Natural killer cell treated with Interleukin-12 subunit alpha and Interleukin-12 subunit beta and Interleukin-15 and Interleukin-18, amount 100 ng/mL, for 72 hours (primary cell): ENCODE results near the gene ANKMY1. TPM values are rescaled to one million over a fixed set of nuclear protein-coding genes. Genes with fewer than 3 reads are reported as not detected.

Source experiments
- ATAC-seq, 2 donors: fragments of 150-1000 bp; cut with Tn5 transposase in 1 of 2; sonication (Bioruptor Pico), chemical (Tn5 transposase) in 1 of 2; 2 replicates each; pipeline ENCODE4 v1.10.0; 2021
- DNase-seq: peaks from one replicate; pipeline ENCODE4 v3.0.0; 2022; ENCODE audit warnings: low spot score
- H3K27ac Mint-ChIP-seq, 2 donors: 1 replicate in 1 of 2; 2 replicates in 1 of 2; pipeline ENCODE4 v1.8.0; 2022; ENCODE audit warnings: mixed read lengths in 2 of 2, mild to moderate bottlenecking in 1 of 2, moderate library complexity in 1 of 2
- H3K27me3 Mint-ChIP-seq, 2 donors: 1 replicate in 1 of 2; 2 replicates in 1 of 2; pipeline ENCODE4 v1.8.0; 2022; ENCODE audit warnings: mixed read lengths in 2 of 2
- H3K36me3 Mint-ChIP-seq: one replicate; pipeline ENCODE4 v1.8.0; 2022; ENCODE audit warnings: mixed read lengths
- H3K4me1 Mint-ChIP-seq, 2 donors: 1 replicate in 1 of 2; 2 replicates in 1 of 2; pipeline ENCODE4 v1.8.0; 2022; ENCODE audit warnings: low read depth in 2 of 2, mixed read lengths in 2 of 2, mild to moderate bottlenecking in 1 of 2
- H3K4me3 Mint-ChIP-seq: one replicate; pipeline ENCODE4 v1.8.0; 2022; ENCODE audit warnings: mixed read lengths
- H3K9me3 Mint-ChIP-seq: 2 replicates; pipeline ENCODE4 v1.8.0; 2022; ENCODE audit warnings: mixed read lengths
- total RNA-seq, 2 donors: library from RNA; stranded (reverse); gene quantifications; one replicate each; pipeline ENCODE4 v1.2.3, GENCODE V29; 2022

ANKMY1 gene
- total RNA-seq, 2 donors from 2014 or later, result 13.0 to 40.9 TPM

- H3K4me3 Mint-ChIP-seq, result no peak overlapping the region
- peaks cover 45 to 50% of the 10 kb centered on the region in 2 donors for H3K4me1 Mint-ChIP-seq
- H3K36me3 Mint-ChIP-seq, result no peaks in the 10 kb centered on the region
- H3K27ac Mint-ChIP-seq, result no peak overlapping the region
- no peak for ATAC-seq
- H3K9me3 Mint-ChIP-seq, result no peaks in the 10 kb centered on the region
- no peaks in the 10 kb centered on the region for H3K27me3 Mint-ChIP-seq
- no peak for DNase-seq
Measured at GRCh38 chr2:240581811-240582210, 24.0 kb upstream of the ANKMY1 start.

GRCh38 chr2:240579771-240580614 lies 22.2 kb upstream of the ANKMY1 start:
- H3K36me3 Mint-ChIP-seq, result no peaks in the 10 kb centered on the region
- H3K4me3 Mint-ChIP-seq, result peak overlapping the region; percentile 31
- no peaks in the 10 kb centered on the region for H3K9me3 Mint-ChIP-seq
- H3K27ac Mint-ChIP-seq, result peak overlapping the region; percentile 56 to 75
- DNase-seq (no peak), ATAC-seq (peak; percentile 61 to 63)
- peaks cover 39 to 43% of the 10 kb centered on the region in 2 donors for H3K4me1 Mint-ChIP-seq
- no peaks in the 10 kb centered on the region for H3K27me3 Mint-ChIP-seq

- peak overlapping the region; percentile 56 to 75 for H3K27ac Mint-ChIP-seq
- H3K4me1 Mint-ChIP-seq, result peaks cover 32 to 35% of the 10 kb centered on the region in 2 donors
- no peaks in the 10 kb centered on the region for H3K9me3 Mint-ChIP-seq
- H3K36me3 Mint-ChIP-seq, result no peaks in the 10 kb centered on the region
- no peaks in the 10 kb centered on the region for H3K27me3 Mint-ChIP-seq
- ATAC-seq (peak; percentile 12 to 25), DNase-seq (no peak)
- peak overlapping the region; percentile 31 for H3K4me3 Mint-ChIP-seq
Measured at GRCh38 chr2:240579071-240579762, 21.4 kb upstream of the ANKMY1 start.

GRCh38 chr2:240578488-240578887 lies 20.7 kb upstream of the ANKMY1 start:
- DNase-seq (no peak), ATAC-seq (no peak)
- Mint-ChIP-seq H3K36me3 (no peaks in the 10 kb centered on the region), H3K4me3 (no peak overlapping the region), H3K4me1 (peaks cover 31 to 35% of the 10 kb centered on the region in 2 donors), H3K9me3 (no peaks in the 10 kb centered on the region), H3K27me3 (no peaks in the 10 kb centered on the region), H3K27ac (peak overlapping the region; percentile 23 to 75)

DNA sequence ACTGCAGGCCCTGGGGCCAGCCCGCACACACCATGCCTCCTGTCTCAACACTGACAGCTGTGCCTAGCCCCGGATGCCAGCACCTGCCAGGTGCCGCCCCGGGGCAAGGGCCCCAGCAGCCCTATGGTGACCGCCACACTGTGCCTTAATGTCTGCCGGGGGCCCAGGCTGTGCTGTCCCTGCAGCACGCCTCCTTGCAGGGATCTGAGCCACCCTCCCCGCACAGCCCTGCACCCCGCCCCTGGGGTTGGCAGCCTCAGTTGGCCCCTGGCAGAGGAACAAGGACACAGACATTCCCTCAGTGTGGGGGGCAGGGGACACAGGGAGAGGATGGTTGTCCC lies 20.3 kb upstream of the ANKMY1 start:
- Mint-ChIP-seq H3K27me3 (no peaks in the 10 kb centered on the region), H3K36me3 (no peaks in the 10 kb centered on the region), H3K4me1 (peaks cover 31 to 33% of the 10 kb centered on the region in 2 donors), H3K9me3 (no peaks in the 10 kb centered on the region), H3K27ac (no peak overlapping the region), H3K4me3 (no peak overlapping the region)
- ATAC-seq (no peak), DNase-seq (no peak)

GRCh38 chr2:240577281-240578109 lies 19.7 kb upstream of the ANKMY1 start:
- Mint-ChIP-seq H3K27ac (no peak overlapping the region), H3K27me3 (no peaks in the 10 kb centered on the region), H3K9me3 (no peaks in the 10 kb centered on the region), H3K36me3 (no peaks in the 10 kb centered on the region), H3K4me1 (peaks cover 28 to 29% of the 10 kb centered on the region in 2 donors), H3K4me3 (no peak overlapping the region)
- no peak for ATAC-seq
- no peak for DNase-seq

GRCh38 chr2:240576436-240577205 lies 18.8 kb upstream of the ANKMY1 start:
- Mint-ChIP-seq H3K9me3 (no peaks in the 10 kb centered on the region), H3K27ac (no peak overlapping the region), H3K27me3 (no peaks in the 10 kb centered on the region), H3K4me1 (peaks cover 25 to 30% of the 10 kb centered on the region in 2 donors), H3K4me3 (no peak overlapping the region), H3K36me3 (no peaks in the 10 kb centered on the region)
- no peak for ATAC-seq
- DNase-seq, result no peak

GRCh38 chr2:240576036-240576435 lies 18.2 kb upstream of the ANKMY1 start:
- ATAC-seq, result no peak
- no peaks in the 10 kb centered on the region for H3K36me3 Mint-ChIP-seq
- peaks cover 30 to 34% of the 10 kb centered on the region in 2 donors for H3K4me1 Mint-ChIP-seq

DNA sequence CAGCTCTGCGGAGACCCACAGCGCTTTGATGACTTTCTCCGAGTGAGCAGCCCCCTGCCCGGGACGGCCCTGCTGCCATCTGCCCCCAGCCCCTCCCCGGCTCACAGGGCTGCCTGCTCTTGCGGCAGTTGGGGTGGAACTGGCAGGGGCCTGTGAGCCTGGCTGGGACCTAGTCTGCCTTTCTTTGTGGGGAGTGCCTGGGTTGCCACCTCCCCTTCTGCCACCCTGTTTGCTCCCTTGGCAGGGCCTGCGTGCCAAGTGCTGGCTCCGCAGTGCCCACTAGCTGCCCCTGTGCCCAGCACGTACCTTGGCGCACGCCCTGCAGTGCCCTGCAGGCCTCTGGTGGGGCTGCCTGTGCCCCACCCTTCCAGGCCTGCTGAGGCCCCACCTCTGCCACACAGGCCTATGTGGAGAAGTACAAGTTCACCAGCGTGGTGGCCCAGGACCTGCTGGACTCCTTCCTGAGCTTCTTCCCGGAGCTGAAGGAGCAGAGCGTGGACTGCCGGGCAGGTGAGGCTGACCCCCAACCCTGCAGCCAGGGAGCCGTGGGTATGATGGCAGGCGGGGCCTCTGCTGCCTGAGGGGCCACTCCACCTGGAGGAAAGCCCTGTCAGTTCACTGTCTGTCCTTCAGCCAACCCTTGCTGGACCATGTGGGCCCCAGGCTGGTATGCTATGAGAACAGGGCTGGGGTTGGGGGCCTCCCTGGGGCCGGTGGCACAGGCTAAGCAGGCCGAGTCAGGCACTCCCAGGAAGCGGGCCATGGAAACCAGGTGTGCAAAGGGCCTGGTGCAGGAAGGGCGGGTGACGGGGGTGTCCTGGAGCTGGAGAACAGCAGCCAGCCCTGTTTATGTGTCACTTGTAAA lies 17.5 kb upstream of the ANKMY1 start:
- no peak for ATAC-seq

More at GRCh38 chr2:240576036-240576435, 18.2 kb upstream of the ANKMY1 start:
- no peak overlapping the region for H3K27ac Mint-ChIP-seq
- H3K4me3 Mint-ChIP-seq, result no peak overlapping the region
- no peaks in the 10 kb centered on the region for H3K27me3 Mint-ChIP-seq
- H3K9me3 Mint-ChIP-seq, result no peaks in the 10 kb centered on the region
- no peak for DNase-seq

GRCh38 chr2:240574386-240575100 lies 16.8 kb upstream of the ANKMY1 start:
- H3K9me3 Mint-ChIP-seq, result no peaks in the 10 kb centered on the region
- H3K4me3 Mint-ChIP-seq, result no peak overlapping the region
- no peaks in the 10 kb centered on the region for H3K27me3 Mint-ChIP-seq
- no peak for ATAC-seq
- no peak overlapping the region for H3K27ac Mint-ChIP-seq
- H3K36me3 Mint-ChIP-seq, result no peaks in the 10 kb centered on the region
- DNase-seq, result no peak
- H3K4me1 Mint-ChIP-seq, result peaks cover 26 to 31% of the 10 kb centered on the region in 2 donors

More for the DNA sequence above, 17.5 kb upstream of the ANKMY1 start:
- Mint-ChIP-seq H3K9me3 (no peaks in the 10 kb centered on the region), H3K27ac (no peak overlapping the region), H3K27me3 (no peaks in the 10 kb centered on the region), H3K36me3 (no peaks in the 10 kb centered on the region), H3K4me3 (no peak overlapping the region), H3K4me1 (peaks cover 28 to 32% of the 10 kb centered on the region in 2 donors)
- no peak for DNase-seq

- ATAC-seq (no peak), DNase-seq (peak; percentile 51)
- H3K9me3 Mint-ChIP-seq, result no peaks in the 10 kb centered on the region
- peaks cover 23 to 29% of the 10 kb centered on the region in 2 donors for H3K4me1 Mint-ChIP-seq
- no peak overlapping the region for H3K4me3 Mint-ChIP-seq
- H3K27ac Mint-ChIP-seq, result no peak overlapping the region
- H3K27me3 Mint-ChIP-seq, result no peaks in the 10 kb centered on the region
- no peaks in the 10 kb centered on the region for H3K36me3 Mint-ChIP-seq
Measured at GRCh38 chr2:240573516-240574385, 16.0 kb upstream of the ANKMY1 start.
